Panc1 (cell line): ENCODE measurements around the gene CDC26. TPM values are rescaled to one million over a fixed set of nuclear protein-coding genes. Genes with fewer than 3 reads are reported as not detected.
"Not testable (repeated sequence)": the region's sequence is repeated elsewhere in the genome, so short reads cannot be mapped to it uniquely, and the experiment has no call there.

ENCODE experiments used
- ATAC-seq: fragments of 200-7000 bp; cut with Tn5 transposase; 2 replicates; pipeline ENCODE4 v1.9.1; 2020; ENCODE audit warnings: mild to moderate bottlenecking, moderate library complexity
- BruUV-seq: library from RNA; stranded (reverse); fragments of 400-500 nt; replicated peaks from 2 replicates; lab custom pipeline; 2021; lab: Mats Ljungman, UMichigan
- CTCF ChIA-PET: fragments of 300-600 bp; sonication (Branson Sonifier 250); formaldehyde crosslinking; loops from one replicate; lab custom pipeline; 2022; ENCODE audit warnings: antibody characterized with exemption; lab: Charles Lee
- POLR2A ChIA-PET: fragments of 300-600 bp; sonication (Branson Sonifier 250); formaldehyde crosslinking; loops from one replicate; lab custom pipeline; 2022; ENCODE audit warnings: antibody characterized with exemption; lab: Charles Lee
- DNase-seq: peaks from one replicate; pipeline ENCODE4 v3.0.0-alpha.2; 2010; ENCODE audit warnings: low read depth, low spot score
- H3K27ac ChIP-seq: 2 replicates; pipeline ENCODE4 v1.5.1; 2011; ENCODE audit warnings: mild to moderate bottlenecking, low read length, inconsistent platforms
- H3K27me3 ChIP-seq: fragments of 200-500 bp; sonication (Bioruptor generic); 2 replicates; pipeline ENCODE4 v1.6.0; 2014; ENCODE audit warnings: low read length, inconsistent platforms; ENCODE audit not compliant: control insufficient read depth, insufficient read depth
- H3K36me3 ChIP-seq: fragments of 200-500 bp; sonication (Bioruptor generic); 2 replicates; pipeline ENCODE4 v1.5.1; 2014; ENCODE audit warnings: inconsistent platforms, mild to moderate bottlenecking, low read length, moderate library complexity; ENCODE audit not compliant: control insufficient read depth, insufficient read depth
- H3K4me1 ChIP-seq: 2 replicates; pipeline ENCODE4 v1.5.1; 2011; ENCODE audit warnings: inconsistent platforms, mild to moderate bottlenecking, low read length, moderate library complexity; ENCODE audit not compliant: control insufficient read depth, insufficient read depth
- H3K4me3 ChIP-seq, 2 experiments: 2 replicates each; pipeline ENCODE4 v1.5.1; 2011 to 2012; ENCODE audit warnings: low read depth in 2 of 2, low read length in 2 of 2, mild to moderate bottlenecking in 2 of 2, inconsistent platforms in 1 of 2, moderate library complexity in 1 of 2
- H3K9me3 ChIP-seq: fragments of 200-500 bp; sonication (Bioruptor generic); 2 replicates; pipeline ENCODE4 v1.5.1; 2014; ENCODE audit warnings: low read depth, mild to moderate bottlenecking, inconsistent platforms, low read length, moderate library complexity; ENCODE audit not compliant: control insufficient read depth, insufficient read depth
- CTCF ChIP-seq: fragments of 450-650 bp; IDR thresholded peaks from 2 replicates; pipeline ENCODE4 v1.5.1; 2017; ENCODE audit warnings: mild to moderate bottlenecking
- POLR2AphosphoS5 ChIP-seq: IDR thresholded peaks from 2 replicates; pipeline ENCODE4 v1.6.1; 2012; ENCODE audit warnings: mild to moderate bottlenecking, low read depth, low read length, moderate library complexity
- REST ChIP-seq, 2 experiments: IDR thresholded peaks; 2 replicates each; pipeline ENCODE4 v1.6.1; 2011 to 2012; ENCODE audit warnings: low read depth in 2 of 2, control low read depth in 1 of 2, low read length in 1 of 2, mild to moderate bottlenecking in 1 of 2, moderate library complexity in 1 of 2; ENCODE audit not compliant: insufficient read depth in 1 of 2
- SIN3A ChIP-seq: IDR thresholded peaks from 2 replicates; pipeline ENCODE4 v1.6.1; 2012; ENCODE audit warnings: low read depth, mild to moderate bottlenecking, low read length, moderate library complexity, borderline replicate concordance; ENCODE audit not compliant: insufficient read depth
- TCF7L2 ChIP-seq: IDR thresholded peaks from 2 replicates; pipeline ENCODE4 v1.6.1; 2011; ENCODE audit warnings: mild to moderate bottlenecking, low read depth, low read length, inconsistent platforms
- in situ Hi-C: cut with HindIII; loops from 2 replicates; pipeline ENCODE4 v1.10.0; 2016; ENCODE audit warnings: low sequenced_read_pairs, low pct_unique_long_range_greater_than_20kb
- intact Hi-C: fragments of 100-400 bp; cut with micrococcal nuclease; formaldehyde crosslinking; loops from one replicate; pipeline ENCODE4 v1.10.0; 2022; ENCODE audit not compliant: unreplicated experiment
- total RNA-seq: library from RNA; stranded (reverse); gene quantifications from one replicate; pipeline ENCODE4 v1.2.1, GENCODE V29; 2021; ENCODE audit not compliant: unreplicated experiment

Gene CDC26
- total RNA-seq, 1 experiment from 2014 or later, result 19.4 TPM

- POLR2A ChIA-PET, result no interaction called here
- CTCF ChIA-PET, result interaction anchor here (0.6 to 1.0 kb wide), 2 partner anchors 22 to 166 kb away, joined by 3 to 4 read pairs; partner anchors contain the start of genes CDC26 and PRPF4
- in situ Hi-C loops (no loop called here), intact Hi-C loops (no loop called here)
- DNase-seq (no peak), ATAC-seq (no peak)
- H3K4me3 ChIP-seq, result no peak overlapping the region
- no peaks in the 10 kb centered on the region; the same call in 1 of the 2 replicates for H3K27me3 ChIP-seq
- no peaks in the 10 kb centered on the region for H3K36me3 ChIP-seq
- no TSS peak for BruUV-seq
- TF ChIP-seq REST (IDR thresholded peaks at IDR 0.05; ENCODE audit: insufficient read depth in 1 of 2, low read depth in 2 of 2, low read length in 1 of 2), result no peak
- TF ChIP-seq CTCF, result no peak
- no peaks in the 10 kb centered on the region for H3K9me3 ChIP-seq
- H3K4me1 ChIP-seq, result no peaks in the 10 kb centered on the region
- H3K27ac ChIP-seq, result no peak overlapping the region
These were observed 21.6 kb upstream of the CDC26 start for GRCh38 chr9:113296796-113297558.

GRCh38 chr9:113296247-113296646, 20.9 kb upstream of the CDC26 start:
- POLR2A ChIA-PET, DNase-seq, in situ Hi-C loops: not testable (repeated sequence)

GRCh38 chr9:113293285-113293878, 18.0 kb upstream of the CDC26 start:
- no peak for TF ChIP-seq TCF7L2
- no peak for TF ChIP-seq REST (IDR thresholded peaks at IDR 0.05; ENCODE audit: insufficient read depth in 1 of 2, low read depth in 2 of 2, low read length in 1 of 2)
- no peak for TF ChIP-seq SIN3A
- no peak for TF ChIP-seq POLR2AphosphoS5
- TF ChIP-seq CTCF, result no peak
- CTCF ChIA-PET, result no interaction called here
- POLR2A ChIA-PET, result no interaction called here
- Histone ChIP-seq H3K4me1 (no peaks in the 10 kb centered on the region), H3K27me3 (no peaks in the 10 kb centered on the region), H3K36me3 (peaks cover 8% of the 10 kb centered on the region), H3K4me3 (no peak overlapping the region), H3K9me3 (no peaks in the 10 kb centered on the region), H3K27ac (no peak overlapping the region)
- no TSS peak for BruUV-seq
- DNase-seq (no peak), ATAC-seq (no peak)
- in situ Hi-C loops, result no loop called here
- intact Hi-C loops, result no loop called here

More at GRCh38 chr9:113296247-113296646, 20.9 kb upstream of the CDC26 start:
- H3K4me3 ChIP-seq, H3K27ac ChIP-seq, intact Hi-C loops, ATAC-seq, H3K27me3 ChIP-seq, H3K9me3 ChIP-seq, H3K4me1 ChIP-seq, H3K36me3 ChIP-seq, BruUV-seq: not testable (repeated sequence)
- CTCF ChIA-PET, result interaction anchor here (1.0 kb wide), 1 partner anchor 21 kb away, joined by 3 read pairs; the partner anchor contains the start of genes CDC26 and PRPF4
